IMR-90 (cell line): ENCODE data around the gene KLHDC10. TPM values are rescaled to one million over a fixed set of nuclear protein-coding genes. Genes with fewer than 3 reads are reported as not detected.

Source experiments
- ATAC-seq: fragments of 200-7000 bp; cut with Tn5 transposase; 2 replicates; pipeline ENCODE4 v1.9.1; 2020; ENCODE audit warnings: low read depth, mild to moderate bottlenecking, moderate library complexity
- BruUV-seq: library from RNA; stranded (reverse); fragments of 400-500 nt; replicated peaks from 2 replicates; lab custom pipeline; 2021; lab: Mats Ljungman, UMichigan
- CTCF ChIA-PET: fragments of 300-600 bp; formaldehyde crosslinking; extraction: SDS; loops from one replicate; lab custom pipeline; 2021; ENCODE audit warnings: antibody characterized with exemption; lab: Yijun Ruan, JAX
- POLR2A ChIA-PET: fragments of 300-600 bp; sonication (Branson Sonifier 250); formaldehyde crosslinking; loops from one replicate; lab custom pipeline; 2022; ENCODE audit warnings: antibody characterized with exemption; ENCODE audit not compliant: unreplicated experiment; lab: Charles Lee
- DNase-seq: peaks from one replicate; pipeline ENCODE4 v3.0.0; 2013
- H2AFZ ChIP-seq: replicated peaks from 2 replicates; pipeline ENCODE3; 2013; ENCODE audit warnings: low read length, mild to moderate bottlenecking; ENCODE audit not compliant: poor library complexity
- H2AK5ac ChIP-seq: 2 replicates; pipeline ENCODE4 v1.6.1; 2013; ENCODE audit warnings: low read depth, low read length, inconsistent platforms
- H2AK9ac ChIP-seq: replicated peaks from 2 replicates; pipeline ENCODE3; 2013; ENCODE audit warnings: mild to moderate bottlenecking, low read depth, low read length, moderate library complexity; ENCODE audit not compliant: poor library complexity
- H2BK120ac ChIP-seq: 2 replicates; pipeline ENCODE4 v1.6.1; 2013; ENCODE audit warnings: low read depth, low read length, inconsistent platforms
- H2BK15ac ChIP-seq: 3 replicates; pipeline ENCODE4 v1.6.1; 2013; ENCODE audit warnings: low read depth, low read length, inconsistent platforms
- H2BK20ac ChIP-seq: 2 replicates; pipeline ENCODE4 v1.6.1; 2013; ENCODE audit warnings: low read depth, mild to moderate bottlenecking, inconsistent platforms, low read length, moderate library complexity
- H2BK5ac ChIP-seq: 2 replicates; pipeline ENCODE4 v1.6.1; 2013; ENCODE audit warnings: mild to moderate bottlenecking, low read depth, low read length, inconsistent platforms; ENCODE audit not compliant: poor library complexity, severe bottlenecking
- H3K14ac ChIP-seq: replicated peaks from 2 replicates; pipeline ENCODE4 v1.6.1; 2013; ENCODE audit warnings: low read depth, low read length, inconsistent platforms
- H3K18ac ChIP-seq: 2 replicates; pipeline ENCODE4 v1.6.1; 2013; ENCODE audit warnings: low read depth, low read length, control low read depth
- H3K23ac ChIP-seq: 2 replicates; pipeline ENCODE4 v1.6.1; 2013; ENCODE audit warnings: low read depth, low read length, inconsistent platforms
- H3K27ac ChIP-seq: 2 replicates; pipeline ENCODE4 v1.5.1; 2013; ENCODE audit warnings: mild to moderate bottlenecking, control low read depth, low read length; ENCODE audit not compliant: insufficient read depth
- H3K27me3 ChIP-seq: 2 replicates; pipeline ENCODE4 v1.6.1; 2013; ENCODE audit warnings: low read length; ENCODE audit not compliant: control insufficient read depth, insufficient read depth
- H3K36me3 ChIP-seq: 2 replicates; pipeline ENCODE4 v1.6.1; 2013; ENCODE audit warnings: low read length, mixed read lengths; ENCODE audit not compliant: control insufficient read depth, insufficient read depth
- H3K4ac ChIP-seq: 2 replicates; pipeline ENCODE4 v1.6.1; 2013; ENCODE audit warnings: low read depth, low read length, inconsistent platforms
- H3K4me1 ChIP-seq: 2 replicates; pipeline ENCODE4 v1.6.1; 2013; ENCODE audit warnings: low read length, mixed read lengths; ENCODE audit not compliant: control insufficient read depth, insufficient read depth
- H3K4me2 ChIP-seq: 2 replicates; pipeline ENCODE4 v1.6.1; 2013; ENCODE audit warnings: low read depth, mild to moderate bottlenecking, control low read depth, low read length, moderate library complexity
- H3K4me3 ChIP-seq: 2 replicates; pipeline ENCODE4 v1.5.1; 2013; ENCODE audit warnings: low read depth, mild to moderate bottlenecking, control low read depth, low read length, moderate library complexity; ENCODE audit not compliant: insufficient read depth
- H3K56ac ChIP-seq: 2 replicates; pipeline ENCODE4 v1.6.1; 2013; ENCODE audit warnings: low read length, inconsistent platforms; ENCODE audit not compliant: insufficient read depth; ENCODE audit errors: extremely low read depth
- H3K79me1 ChIP-seq, 2 experiments: 2 replicates each; pipeline ENCODE4 v1.6.1; 2013; ENCODE audit warnings: low read length in 2 of 2, inconsistent platforms in 1 of 2, low read depth in 1 of 2
- H3K9ac ChIP-seq: 2 replicates; pipeline ENCODE4 v1.6.1; 2013; ENCODE audit warnings: low read depth, low read length, control low read depth
- H3K9me1 ChIP-seq: 2 replicates; pipeline ENCODE4 v1.6.1; 2013; ENCODE audit warnings: low read length, inconsistent platforms; ENCODE audit not compliant: insufficient read depth
- H3K9me3 ChIP-seq: 2 replicates; pipeline ENCODE4 v1.6.1; 2013; ENCODE audit warnings: low read length; ENCODE audit not compliant: control insufficient read depth, insufficient read depth
- H4K20me1 ChIP-seq: 2 replicates; pipeline ENCODE4 v1.6.1; 2013; ENCODE audit warnings: low read length, inconsistent platforms; ENCODE audit not compliant: insufficient read depth
- H4K5ac ChIP-seq: 2 replicates; pipeline ENCODE4 v1.6.1; 2013; ENCODE audit warnings: mild to moderate bottlenecking, low read depth, low read length, control low read depth
- H4K8ac ChIP-seq, 2 experiments: 2 replicates each; pipeline ENCODE4 v1.6.1; 2013; ENCODE audit warnings: low read depth in 2 of 2, low read length in 2 of 2, control low read depth in 1 of 2, inconsistent platforms in 1 of 2
- H4K91ac ChIP-seq: 2 replicates; pipeline ENCODE4 v1.6.1; 2013; ENCODE audit warnings: low read depth, low read length, inconsistent platforms; ENCODE audit not compliant: insufficient read depth
- BHLHE40 ChIP-seq: fragments of 150-350 bp; IDR thresholded peaks from 2 replicates; pipeline ENCODE4 v1.6.1; 2016; ENCODE audit warnings: mild to moderate bottlenecking, low read depth, low read length
- CEBPB ChIP-seq: IDR thresholded peaks from 2 replicates; pipeline ENCODE4 v1.6.1; 2012; ENCODE audit warnings: low read depth, low read length, improper control_type of control experiment
- CHD1 ChIP-seq: IDR thresholded peaks from 2 replicates; pipeline ENCODE4 v1.6.1; 2012; ENCODE audit warnings: low read depth, low read length, improper control_type of control experiment
- FOS ChIP-seq: fragments of 150-350 bp; IDR thresholded peaks from 2 replicates; pipeline ENCODE4 v1.6.1; 2016; ENCODE audit warnings: low read depth, low read length
- MAFK ChIP-seq: IDR thresholded peaks from 2 replicates; pipeline ENCODE4 v1.6.1; 2012; ENCODE audit warnings: low read depth, low read length, improper control_type of control experiment
- MAZ ChIP-seq: IDR thresholded peaks from 2 replicates; pipeline ENCODE4 v1.6.1; 2012; ENCODE audit warnings: low read depth, mild to moderate bottlenecking, low read length, improper control_type of control experiment, moderate library complexity, borderline replicate concordance
- MXI1 ChIP-seq: IDR thresholded peaks from 2 replicates; pipeline ENCODE4 v1.6.1; 2012; ENCODE audit warnings: low read depth, mild to moderate bottlenecking, low read length, moderate library complexity, borderline replicate concordance
- NFE2L2 ChIP-seq: fragments of 150-350 bp; IDR thresholded peaks from 2 replicates; pipeline ENCODE4 v1.6.1; 2016; ENCODE audit warnings: low read depth, mild to moderate bottlenecking, low read length
- POLR2A ChIP-seq: IDR thresholded peaks from 2 replicates; pipeline ENCODE4 v1.6.1; 2012; ENCODE audit warnings: mild to moderate bottlenecking, low read depth, low read length
- RAD21 ChIP-seq: IDR thresholded peaks from 2 replicates; pipeline ENCODE4 v1.6.1; 2012; ENCODE audit warnings: low read length, improper control_type of control experiment
- RCOR1 ChIP-seq: IDR thresholded peaks from 2 replicates; pipeline ENCODE4 v1.6.1; 2012; ENCODE audit warnings: mild to moderate bottlenecking, low read length, improper control_type of control experiment; ENCODE audit not compliant: insufficient replicate concordance
- RFX5 ChIP-seq: IDR thresholded peaks from 2 replicates; pipeline ENCODE4 v1.8.0; 2012; ENCODE audit warnings: low read depth, mild to moderate bottlenecking, low read length, moderate library complexity
- SMC3 ChIP-seq: fragments of 150-350 bp; IDR thresholded peaks from 2 replicates; pipeline ENCODE4 v1.6.1; 2016; ENCODE audit warnings: low read depth, mild to moderate bottlenecking, antibody characterized with exemption, low read length, moderate library complexity
- WGBS, 2 experiments: methylation state at CpG; one replicate each; pipeline versions ENCODE4 v1.1.5 to v1.1.7; 2013; ENCODE audit warnings: missing lambda C conversion rate in 2 of 2; ENCODE audit not compliant: insufficient read length in 1 of 2; ENCODE audit errors: extremely low coverage in 2 of 2; 5-methylcytosine and 5-hydroxymethylcytosine counted together
- dilution Hi-C: fragments of 300-500 bp; cut with HindIII; formaldehyde crosslinking; loops from one replicate; pipeline ENCODE4 v1.14.3; 2018; ENCODE audit warnings: low sequenced_read_pairs; ENCODE audit not compliant: unreplicated experiment
- in situ Hi-C: fragments of 300-500 bp; cut with MboI; formaldehyde crosslinking; loops from 3 replicates; pipeline ENCODE4 v1.14.3; 2019; ENCODE audit warnings: low sequenced_read_pairs, inconsistent platforms, mixed read lengths
- intact Hi-C: fragments of 100-400 bp; cut with micrococcal nuclease; formaldehyde crosslinking; loops from 2 replicates; pipeline ENCODE4 v1.10.0; 2022
- polyA plus RNA-seq, 3 experiments: library from polyadenylated mRNA; depleted of rRNA; stranded (reverse); fragments of >200 nt; gene quantifications; 2 replicates each; pipeline ENCODE4 v1.2.3, GENCODE V29; 2012; ENCODE audit warnings: low replicate concordance in 1 of 3
- total RNA-seq: library from RNA; depleted of rRNA; stranded (reverse); fragments of >200 nt; gene quantifications from 2 replicates; pipeline ENCODE4 v1.2.3, GENCODE V29; 2012
- TF ChIP-seq, protein P1 (sequence below): fragments of 150-350 bp; IDR thresholded peaks from 2 replicates; pipeline ENCODE4 v1.6.1; 2016; ENCODE audit warnings: low read depth, mild to moderate bottlenecking, low read length, moderate library complexity, borderline replicate concordance
- TF ChIP-seq, protein P2 (sequence below): fragments of 150-350 bp; IDR thresholded peaks from 2 replicates; pipeline ENCODE4 v1.6.1; 2017; ENCODE audit warnings: mild to moderate bottlenecking, antibody characterized with exemption, low read length, low read depth
- TF ChIP-seq, protein P3 (sequence below): conservative IDR thresholded peaks from 2 replicates; pipeline ENCODE4 v1.5.1; 2012; ENCODE audit warnings: mild to moderate bottlenecking, low read depth, low read length, improper control_type of control experiment

The KLHDC10 gene
- total and polyA plus RNA-seq, 2 of the 4 experiments (the other 2 are of a cell fraction) = 12.4 to 27.1 TPM

DNA sequence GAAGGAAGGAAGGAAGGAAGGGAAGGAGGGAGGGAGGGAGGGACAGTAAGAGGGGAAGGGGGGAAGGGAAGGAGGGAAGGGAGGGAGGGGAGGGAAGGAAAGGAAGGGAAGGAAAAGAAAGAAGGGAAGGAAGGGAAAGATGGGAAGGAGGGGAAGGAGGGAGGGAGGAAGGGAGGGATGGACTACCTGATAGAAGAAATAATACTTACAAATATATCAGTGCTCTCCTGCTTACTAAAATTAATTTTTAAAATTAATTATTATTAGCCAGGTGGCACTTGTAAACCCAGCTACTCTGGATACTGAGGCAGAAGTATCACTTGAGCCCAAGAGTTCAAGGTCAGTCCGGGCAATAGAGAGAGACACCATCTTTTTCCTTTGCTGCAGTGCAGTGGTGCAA lies 37.6 kb upstream of the KLHDC10 start:
- in situ Hi-C loops (no loop called here), dilution Hi-C loops (no loop called here), intact Hi-C loops (no loop called here)
- CTCF ChIA-PET = no interaction called here
- Histone ChIP-seq H3K14ac (no peak overlapping the region), H2BK20ac (no peak overlapping the region), H3K4me3 (no peak overlapping the region), H4K8ac (no peak overlapping the region), H3K9ac (no peak overlapping the region), H2BK5ac (no peak overlapping the region), H4K20me1 (no peaks in the 10 kb centered on the region), H3K23ac (no peak overlapping the region), H3K27me3 (no peaks in the 10 kb centered on the region), H2BK120ac (no peak overlapping the region), H2BK15ac (no peak overlapping the region), H3K18ac (no peak overlapping the region), H3K4ac (no peak overlapping the region), H3K36me3 (peaks cover 21% of the 10 kb centered on the region), H3K9me1 (no peaks in the 10 kb centered on the region; the same call in 1 of the 2 replicates), H4K5ac (no peak overlapping the region), H2AFZ (no peak overlapping the region), H3K9me3 (no peaks in the 10 kb centered on the region), H2AK5ac (no peak overlapping the region), H3K4me2 (no peak overlapping the region), H3K4me1 (no peaks in the 10 kb centered on the region), H3K27ac (no peak overlapping the region), H3K79me1 (no peaks in the 10 kb centered on the region), H4K91ac (no peak overlapping the region), H2AK9ac (no peak overlapping the region), H3K56ac (no peak overlapping the region)
- POLR2A ChIA-PET = no interaction called here
- WGBS, 2 experiments = 100% methylated on average over 1 of the region's 1 CpG; no CpG with 5 or more reads in 1 of the 2 experiments
- TF ChIP-seq, protein P1, sequence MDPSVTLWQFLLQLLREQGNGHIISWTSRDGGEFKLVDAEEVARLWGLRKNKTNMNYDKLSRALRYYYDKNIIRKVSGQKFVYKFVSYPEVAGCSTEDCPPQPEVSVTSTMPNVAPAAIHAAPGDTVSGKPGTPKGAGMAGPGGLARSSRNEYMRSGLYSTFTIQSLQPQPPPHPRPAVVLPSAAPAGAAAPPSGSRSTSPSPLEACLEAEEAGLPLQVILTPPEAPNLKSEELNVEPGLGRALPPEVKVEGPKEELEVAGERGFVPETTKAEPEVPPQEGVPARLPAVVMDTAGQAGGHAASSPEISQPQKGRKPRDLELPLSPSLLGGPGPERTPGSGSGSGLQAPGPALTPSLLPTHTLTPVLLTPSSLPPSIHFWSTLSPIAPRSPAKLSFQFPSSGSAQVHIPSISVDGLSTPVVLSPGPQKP = no peak
- TF ChIP-seq RAD21 (no peak), MXI1 (no peak), POLR2A (no peak), NFE2L2 (no peak), CEBPB (no peak), FOS (no peak), SMC3 (no peak), MAFK (no peak), MAZ (no peak), RCOR1 (no peak), RFX5 (no peak), CHD1 (no peak), BHLHE40 (no peak)
- TF ChIP-seq, protein P2, sequence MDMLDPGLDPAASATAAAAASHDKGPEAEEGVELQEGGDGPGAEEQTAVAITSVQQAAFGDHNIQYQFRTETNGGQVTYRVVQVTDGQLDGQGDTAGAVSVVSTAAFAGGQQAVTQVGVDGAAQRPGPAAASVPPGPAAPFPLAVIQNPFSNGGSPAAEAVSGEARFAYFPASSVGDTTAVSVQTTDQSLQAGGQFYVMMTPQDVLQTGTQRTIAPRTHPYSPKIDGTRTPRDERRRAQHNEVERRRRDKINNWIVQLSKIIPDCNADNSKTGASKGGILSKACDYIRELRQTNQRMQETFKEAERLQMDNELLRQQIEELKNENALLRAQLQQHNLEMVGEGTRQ = no peak
- TF ChIP-seq, protein P3, sequence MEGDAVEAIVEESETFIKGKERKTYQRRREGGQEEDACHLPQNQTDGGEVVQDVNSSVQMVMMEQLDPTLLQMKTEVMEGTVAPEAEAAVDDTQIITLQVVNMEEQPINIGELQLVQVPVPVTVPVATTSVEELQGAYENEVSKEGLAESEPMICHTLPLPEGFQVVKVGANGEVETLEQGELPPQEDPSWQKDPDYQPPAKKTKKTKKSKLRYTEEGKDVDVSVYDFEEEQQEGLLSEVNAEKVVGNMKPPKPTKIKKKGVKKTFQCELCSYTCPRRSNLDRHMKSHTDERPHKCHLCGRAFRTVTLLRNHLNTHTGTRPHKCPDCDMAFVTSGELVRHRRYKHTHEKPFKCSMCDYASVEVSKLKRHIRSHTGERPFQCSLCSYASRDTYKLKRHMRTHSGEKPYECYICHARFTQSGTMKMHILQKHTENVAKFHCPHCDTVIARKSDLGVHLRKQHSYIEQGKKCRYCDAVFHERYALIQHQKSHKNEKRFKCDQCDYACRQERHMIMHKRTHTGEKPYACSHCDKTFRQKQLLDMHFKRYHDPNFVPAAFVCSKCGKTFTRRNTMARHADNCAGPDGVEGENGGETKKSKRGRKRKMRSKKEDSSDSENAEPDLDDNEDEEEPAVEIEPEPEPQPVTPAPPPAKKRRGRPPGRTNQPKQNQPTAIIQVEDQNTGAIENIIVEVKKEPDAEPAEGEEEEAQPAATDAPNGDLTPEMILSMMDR = no peak
- BruUV-seq = no TSS peak
- DNase-seq = no peak
- ATAC-seq = no peak
